ENCODE measurements around the gene LHX5. TPM values are rescaled to one million over a fixed set of nuclear protein-coding genes. Genes with fewer than 3 reads are reported as not detected.

LHX5 gene
- polyA plus RNA-seq, 1 donor, result not detected

DNA sequence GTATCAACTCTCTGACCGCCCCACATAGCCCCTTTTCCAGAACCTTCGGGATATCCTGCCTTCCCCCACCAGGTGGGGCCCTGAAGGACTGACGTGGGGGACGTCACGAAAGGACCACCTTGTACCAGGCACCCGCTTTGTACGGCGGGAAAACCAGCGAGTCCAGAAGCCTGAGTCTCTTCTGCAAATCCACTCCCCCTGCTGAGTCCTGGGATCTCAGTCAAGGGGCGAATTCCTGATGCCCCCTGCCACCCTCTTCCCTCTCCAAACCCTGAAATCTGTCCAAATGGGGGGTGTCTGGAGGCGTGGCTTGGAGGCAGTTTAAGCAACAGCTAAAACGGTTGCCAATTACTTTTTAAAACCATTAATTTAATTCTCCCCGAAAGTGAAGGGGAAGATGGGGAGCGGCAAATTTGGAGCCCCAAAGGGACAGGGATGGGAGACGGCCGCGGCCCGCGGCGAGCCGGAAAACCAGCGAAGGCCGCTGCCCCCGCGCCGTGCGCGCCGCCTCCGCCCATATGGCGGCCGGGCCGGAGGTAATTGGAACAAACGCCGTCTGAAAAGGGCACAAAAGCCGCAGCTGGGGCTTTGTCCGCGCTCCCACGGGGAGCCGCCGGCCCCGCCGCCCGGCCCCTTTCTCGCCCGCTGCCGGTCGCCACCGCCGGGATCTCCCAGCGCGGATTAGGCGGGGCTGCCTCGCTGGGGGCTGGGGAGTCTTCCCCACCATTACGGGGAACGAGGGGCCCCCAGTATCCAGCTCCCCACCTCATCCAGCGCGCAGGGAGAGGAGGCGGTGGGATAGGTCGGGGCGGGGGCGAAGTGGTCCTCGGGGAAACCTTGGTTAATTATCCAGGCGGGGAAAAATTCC is 6.6 kb downstream of the LHX5 start:
- no peak for DNase-seq

DNA sequence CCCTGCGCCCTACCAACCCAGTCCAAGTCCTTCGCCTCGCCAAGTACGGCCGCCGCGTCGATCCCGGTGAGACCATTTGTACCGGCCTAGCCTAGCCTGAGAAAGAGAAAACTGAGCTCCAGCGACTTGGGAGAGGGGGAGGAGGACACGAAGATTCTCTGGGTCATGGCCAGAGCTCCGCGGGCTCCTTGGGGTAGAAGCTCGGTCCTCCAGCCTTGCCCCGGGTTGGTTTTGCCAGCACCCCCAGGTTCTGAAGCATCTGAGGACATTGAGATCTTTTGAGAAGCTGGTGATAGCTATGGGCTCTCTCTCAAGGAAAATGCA is 7.3 kb downstream of the LHX5 start:
- DNase-seq, result no peak

DNA sequence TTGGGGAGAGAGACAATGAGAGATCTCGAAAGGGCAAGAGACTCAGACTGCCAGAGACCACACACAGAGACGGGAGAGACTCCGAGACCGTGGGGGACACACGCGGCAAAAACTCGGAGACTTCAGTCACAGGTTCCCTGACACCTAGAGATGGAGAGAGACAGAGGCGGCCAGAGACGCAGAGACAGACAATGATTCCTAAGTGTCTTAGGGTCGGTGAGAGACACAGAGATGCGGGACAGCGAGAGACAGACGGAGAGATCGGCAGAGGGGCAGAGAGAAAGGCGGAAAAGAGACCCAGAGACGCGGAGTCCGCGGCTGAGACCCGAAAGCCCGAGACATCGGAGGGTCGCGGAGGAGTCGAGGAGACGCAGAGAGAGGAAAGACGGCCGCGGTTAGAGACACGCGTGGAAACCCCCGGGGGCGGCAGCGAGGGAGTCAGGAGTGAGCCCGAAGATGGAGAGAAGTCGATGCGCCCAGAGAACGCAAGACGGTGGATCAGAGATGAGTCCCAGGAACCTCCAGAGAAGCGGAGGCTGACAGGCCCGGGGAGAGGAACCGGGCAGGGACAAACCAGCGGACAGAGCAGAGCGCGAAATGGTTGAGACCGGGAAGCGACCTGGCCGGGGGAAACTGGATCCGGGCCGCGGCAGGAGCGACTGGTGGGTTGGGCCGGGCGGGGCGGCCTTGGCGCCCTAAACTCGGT is 7.8 kb downstream of the LHX5 start:
- no peak for DNase-seq

DNA sequence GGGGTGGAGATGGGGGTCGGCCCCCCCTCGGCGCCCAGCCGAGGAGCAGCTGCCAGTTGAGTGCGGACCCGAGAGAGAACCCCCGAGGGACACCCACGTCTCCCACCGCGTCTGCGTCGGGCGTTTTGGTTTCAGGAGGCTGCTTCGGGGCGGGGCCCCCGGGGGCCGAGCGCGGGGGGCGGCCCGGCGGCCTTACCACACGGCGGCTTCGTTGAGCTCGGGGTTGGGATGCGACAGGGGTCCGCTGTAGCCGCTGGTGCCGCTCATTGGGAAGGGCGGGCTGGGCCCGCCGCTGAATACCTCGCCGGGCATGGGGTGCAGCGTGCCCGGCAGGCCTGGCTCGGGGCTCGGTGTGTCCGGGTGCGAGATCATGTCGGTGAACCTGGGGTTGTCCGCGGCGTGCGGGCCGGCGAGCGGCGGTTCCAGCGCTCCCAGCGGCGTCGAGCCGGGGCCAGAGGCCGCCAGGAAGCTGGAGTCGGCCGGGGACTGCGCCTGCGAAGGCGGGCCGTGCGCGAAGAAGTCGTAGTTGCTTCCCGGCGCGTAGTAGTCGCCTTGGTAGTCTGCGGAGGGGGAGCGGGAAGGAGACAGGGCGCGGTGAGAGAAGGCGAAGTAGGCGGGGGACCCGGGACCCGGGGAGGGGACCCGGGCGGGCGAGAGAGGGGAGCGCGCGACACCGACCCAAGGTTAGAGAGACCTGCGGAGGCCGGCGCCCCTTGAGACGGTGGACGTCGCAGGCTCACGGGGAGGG is 8.5 kb downstream of the LHX5 start:
- no peak for DNase-seq

DNA sequence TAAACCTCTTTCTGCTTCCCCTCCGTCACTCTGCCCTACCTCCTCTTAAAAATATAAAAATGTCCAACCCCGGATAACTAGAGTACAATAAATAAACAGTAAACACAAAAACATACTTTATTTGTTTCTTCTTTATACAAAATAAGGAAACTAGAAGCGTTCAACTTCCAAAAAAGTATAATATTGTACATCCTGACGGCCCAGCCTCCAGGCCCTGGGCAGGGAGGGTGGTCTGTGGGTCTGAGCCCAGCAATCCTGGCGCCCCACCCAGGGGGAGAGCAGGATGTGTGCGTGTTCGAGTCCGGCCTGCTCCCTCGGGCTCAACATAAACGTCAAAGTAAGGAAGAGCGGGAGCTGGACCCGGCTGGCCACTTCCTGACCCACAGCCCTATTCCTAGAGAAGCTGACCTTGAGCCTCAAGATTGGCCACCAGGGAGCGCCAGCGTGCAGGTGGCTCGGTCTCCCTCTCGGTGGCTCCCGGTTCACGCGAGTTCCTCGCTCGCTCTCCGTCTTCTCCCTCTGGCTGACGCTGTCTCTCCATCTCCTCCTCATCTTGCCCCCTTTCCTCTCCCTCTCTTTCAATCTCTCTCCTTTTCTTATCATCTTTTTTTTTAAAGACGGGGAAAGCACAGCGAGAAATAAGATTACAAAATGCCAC is 9.4 kb downstream of the LHX5 start:
- DNase-seq, result peak; percentile 81

DNA sequence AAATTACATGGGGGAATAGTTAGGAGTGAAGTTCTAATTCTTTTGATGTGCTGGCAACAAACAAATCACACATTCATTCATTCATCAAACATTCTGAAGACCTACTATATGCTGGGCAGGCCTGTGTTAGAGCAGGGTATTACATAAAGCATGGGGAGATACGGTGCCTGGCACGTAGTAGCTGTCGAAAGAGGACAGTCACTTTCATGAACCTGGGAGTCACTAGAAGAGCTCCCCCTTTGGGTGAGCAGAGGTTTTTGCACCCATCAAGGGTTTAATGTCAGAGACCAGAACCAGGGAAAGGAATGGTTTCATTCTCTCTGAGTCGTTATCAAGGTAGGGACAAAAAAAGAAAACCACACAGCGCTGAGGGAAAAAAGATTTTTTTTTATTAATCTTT is 10.0 kb downstream of the LHX5 start:
- DNase-seq, result no peak

DNA sequence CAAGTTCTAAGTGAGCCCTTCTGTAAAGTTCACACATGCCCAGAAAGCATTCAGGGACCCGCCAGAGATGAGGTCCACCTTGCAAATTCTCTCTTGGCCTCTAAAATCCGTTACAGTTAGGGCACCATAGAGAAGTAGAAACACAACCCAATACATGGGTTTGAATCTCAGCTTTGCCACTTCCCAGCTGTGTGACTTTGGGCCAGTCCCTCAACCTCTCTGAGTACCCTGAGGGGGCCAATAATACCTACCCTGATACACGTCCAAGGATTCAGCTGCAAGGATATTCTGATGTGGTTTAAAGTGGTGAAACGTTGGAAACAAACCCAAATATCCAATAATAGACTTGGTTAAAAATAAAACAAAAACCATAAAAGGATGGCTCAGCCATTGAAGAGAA is 11.7 kb downstream of the LHX5 start:
- DNase-seq, result no peak

DNA sequence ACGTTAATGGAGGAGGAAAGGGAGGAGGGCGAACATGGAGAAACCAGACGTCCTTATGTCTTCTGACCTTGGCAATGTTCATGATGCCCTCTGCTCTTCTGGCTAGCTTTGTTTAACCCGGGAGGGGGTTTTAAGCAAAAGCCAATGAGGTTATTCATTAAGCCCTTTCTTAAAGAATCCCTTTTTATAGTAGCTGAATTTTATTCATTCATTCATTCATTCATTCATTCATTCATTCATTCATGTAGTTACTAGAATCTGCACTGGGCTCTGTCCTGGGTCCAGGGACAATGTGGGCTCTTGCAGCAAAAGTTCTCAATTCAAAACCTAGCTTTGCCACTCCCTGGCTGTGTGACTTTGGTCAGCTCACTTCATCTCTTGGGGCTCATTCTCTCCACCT is 14.0 kb downstream of the LHX5 start:
- no peak for DNase-seq

DNA sequence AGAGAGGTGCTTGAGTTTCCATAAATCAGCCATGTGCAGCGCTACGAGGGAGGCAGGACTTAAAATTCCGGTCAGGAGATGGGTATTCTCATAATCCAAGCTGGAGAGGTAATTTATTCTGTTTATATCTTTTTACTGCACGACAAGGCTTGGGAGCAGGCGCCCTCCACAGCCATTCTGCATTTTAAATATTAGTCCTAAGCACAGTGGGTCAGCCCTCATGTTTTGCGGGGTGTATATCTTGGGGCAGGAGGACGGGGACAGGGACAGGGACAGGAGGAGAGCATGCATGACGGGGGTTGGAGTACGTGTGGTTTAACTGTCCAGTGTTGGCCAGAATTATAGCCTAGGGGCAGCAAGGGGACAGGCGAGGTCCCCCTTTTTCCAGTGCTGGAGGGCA is 14.5 kb downstream of the LHX5 start:
- no peak for DNase-seq

DNA sequence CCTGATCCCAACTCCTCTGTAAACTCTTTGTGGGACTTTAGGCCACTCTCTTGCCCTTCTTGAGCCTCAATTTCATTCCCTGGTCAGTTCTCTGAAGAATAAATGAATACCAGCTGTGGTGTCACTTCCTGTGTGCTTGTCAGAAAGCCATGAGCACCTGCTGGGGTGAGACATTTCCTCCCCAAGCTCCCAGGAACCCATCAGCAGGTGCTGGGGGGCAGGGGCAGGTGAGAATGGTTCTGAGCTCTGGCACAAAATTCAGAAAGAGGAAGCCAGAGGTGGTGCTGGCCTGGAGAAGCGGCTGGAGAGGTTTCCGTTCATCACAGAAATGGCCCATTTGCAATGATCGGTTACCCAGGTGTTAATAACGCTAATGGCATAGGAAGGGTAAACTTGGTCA is 14.9 kb downstream of the LHX5 start:
- DNase-seq, result no peak

DNA sequence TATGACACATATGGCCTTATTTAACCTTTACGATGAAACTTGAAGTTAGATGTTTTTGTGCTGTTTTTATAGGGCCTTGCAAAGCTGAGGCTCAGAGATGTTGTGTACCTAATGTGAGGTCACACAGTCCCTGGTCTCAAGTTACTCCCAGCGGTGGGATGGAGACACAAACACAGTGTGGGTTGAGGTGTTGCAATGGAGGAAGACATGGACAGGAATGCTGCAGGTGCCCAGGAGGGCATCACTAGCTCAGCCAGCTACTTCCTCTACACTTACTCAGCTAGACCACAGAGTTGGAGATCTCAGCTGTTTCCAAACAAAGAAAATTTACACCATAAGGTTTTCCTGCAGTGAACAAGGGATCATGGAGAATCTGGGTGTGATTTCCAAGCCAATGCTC is 15.5 kb downstream of the LHX5 start:
- DNase-seq, result no peak

DNA sequence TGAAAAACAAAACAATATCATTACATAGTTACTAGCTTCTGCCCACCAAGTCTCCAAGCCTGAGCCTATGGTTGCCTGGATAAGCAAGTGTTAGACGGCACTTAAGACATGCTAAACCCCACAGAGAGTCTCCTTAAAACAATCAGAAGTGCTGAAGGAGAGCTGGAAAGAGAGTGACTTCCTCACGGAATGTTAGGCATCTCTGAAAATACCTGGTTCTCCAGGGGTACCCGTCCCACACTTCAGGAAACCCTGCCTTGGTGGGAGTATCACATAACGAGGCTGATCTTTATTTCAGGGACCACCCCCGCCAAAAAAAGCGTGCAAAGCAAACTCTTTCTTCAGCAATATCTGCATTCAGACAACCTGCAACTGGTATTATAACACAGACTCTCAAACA is 18.3 kb downstream of the LHX5 start:
- no peak for DNase-seq

DNA sequence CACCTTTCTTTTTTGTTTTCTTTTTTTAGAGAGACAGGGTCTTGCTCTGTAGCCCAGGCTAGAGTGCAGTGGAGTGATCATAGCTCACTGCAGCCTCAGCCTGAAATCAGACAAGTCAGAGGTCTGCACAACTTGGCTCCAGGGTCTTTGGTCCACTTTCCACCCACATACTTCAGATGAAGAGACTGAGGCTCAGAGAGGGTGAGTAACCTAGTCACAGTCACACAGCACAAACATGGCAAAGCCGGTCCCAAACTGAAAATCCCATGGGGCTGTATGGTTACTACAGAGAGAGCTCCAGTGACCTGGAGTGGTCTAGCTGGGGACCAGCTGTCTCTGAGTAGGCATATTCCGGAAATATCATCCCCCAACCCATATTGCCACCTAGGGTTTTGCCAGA is 19.2 kb downstream of the LHX5 start:
- DNase-seq, result no peak

DNA sequence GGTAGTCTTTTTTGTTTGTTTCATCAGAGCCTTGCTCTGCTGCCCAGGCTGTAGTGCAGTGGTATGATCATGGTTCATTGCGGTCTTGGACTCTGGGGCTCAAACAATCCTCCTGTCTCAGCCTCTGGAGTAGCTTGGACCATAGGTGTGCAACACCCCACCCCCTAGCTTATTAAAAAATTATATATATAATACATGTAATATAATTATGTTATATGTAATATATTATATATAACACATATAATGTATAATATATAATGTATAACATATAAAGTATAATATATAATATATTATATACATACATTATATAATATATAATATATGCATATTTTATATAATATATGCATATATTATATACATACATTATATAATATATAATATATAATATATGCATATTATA is 21.8 kb downstream of the LHX5 start:
- no peak for DNase-seq

DNA sequence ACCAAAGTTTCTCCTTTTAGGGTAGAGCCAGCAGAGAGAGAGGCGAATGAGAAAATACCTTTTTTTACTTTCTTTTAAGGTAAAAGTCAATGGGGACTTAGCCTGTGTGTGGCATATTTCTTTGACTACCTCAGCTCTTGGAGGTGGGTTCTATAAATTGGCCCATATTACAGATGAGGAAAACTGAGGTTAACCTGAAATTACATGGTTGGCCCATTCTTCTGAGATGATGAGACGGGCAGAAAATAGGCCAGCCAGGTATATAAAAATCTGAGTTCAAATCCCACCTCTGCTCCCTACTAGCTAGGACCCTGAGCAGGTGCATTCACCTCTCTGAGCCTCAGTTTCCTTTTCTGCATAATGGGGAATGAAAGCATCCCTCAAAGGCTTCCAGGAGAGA is 22.4 kb downstream of the LHX5 start:
- DNase-seq, result no peak

DNA sequence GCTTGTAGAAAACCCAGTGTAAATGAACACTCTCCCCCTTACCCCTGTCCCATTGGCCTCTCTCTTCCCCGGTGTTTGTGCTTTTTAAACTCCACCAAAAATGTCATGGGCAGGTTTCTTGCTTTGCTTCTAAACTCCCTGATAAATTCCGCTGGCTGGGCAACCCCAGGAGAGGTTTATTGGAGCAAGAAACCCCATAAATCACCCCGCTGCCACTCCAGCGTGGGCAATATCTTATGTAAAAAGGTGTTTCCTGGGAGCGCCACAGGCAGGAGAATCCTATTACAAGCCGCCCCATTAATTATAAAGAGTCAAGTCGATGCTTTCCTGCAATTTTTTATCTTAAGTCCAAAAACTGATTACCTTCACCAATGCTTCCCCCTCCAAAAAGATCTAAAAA is 22.8 kb downstream of the LHX5 start:
- DNase-seq, result peak; percentile 56

DNA sequence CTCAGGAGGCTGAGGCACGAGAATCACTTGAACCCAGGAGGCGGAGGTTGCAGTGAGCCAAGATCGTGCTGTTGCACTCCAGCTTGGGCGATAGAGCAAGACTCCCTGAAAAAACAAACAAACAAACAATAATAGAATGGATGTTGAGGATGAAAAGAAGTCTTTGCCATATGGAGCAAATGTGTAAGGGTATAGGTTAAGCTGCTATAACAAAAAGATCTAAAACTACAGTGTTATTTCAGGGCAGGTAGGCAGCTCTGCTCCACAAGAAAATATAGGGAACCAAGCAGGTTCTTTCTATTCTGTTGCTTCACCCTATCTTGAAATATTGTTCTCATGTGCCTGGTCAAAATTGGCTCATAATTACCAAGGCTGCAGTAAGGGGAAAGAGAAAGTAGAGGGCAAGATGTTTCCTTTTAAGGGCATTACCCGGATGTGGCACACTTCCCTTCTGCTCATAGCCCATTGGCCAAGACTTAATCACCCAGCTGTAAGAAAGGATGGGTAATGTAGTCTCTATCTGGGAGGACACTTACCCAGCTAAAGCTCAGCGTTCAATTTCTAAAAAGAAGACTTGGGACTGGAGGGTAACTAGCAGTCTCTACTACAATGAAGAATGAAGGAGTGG is 26.0 kb downstream of the LHX5 start:
- no peak for DNase-seq

DNA sequence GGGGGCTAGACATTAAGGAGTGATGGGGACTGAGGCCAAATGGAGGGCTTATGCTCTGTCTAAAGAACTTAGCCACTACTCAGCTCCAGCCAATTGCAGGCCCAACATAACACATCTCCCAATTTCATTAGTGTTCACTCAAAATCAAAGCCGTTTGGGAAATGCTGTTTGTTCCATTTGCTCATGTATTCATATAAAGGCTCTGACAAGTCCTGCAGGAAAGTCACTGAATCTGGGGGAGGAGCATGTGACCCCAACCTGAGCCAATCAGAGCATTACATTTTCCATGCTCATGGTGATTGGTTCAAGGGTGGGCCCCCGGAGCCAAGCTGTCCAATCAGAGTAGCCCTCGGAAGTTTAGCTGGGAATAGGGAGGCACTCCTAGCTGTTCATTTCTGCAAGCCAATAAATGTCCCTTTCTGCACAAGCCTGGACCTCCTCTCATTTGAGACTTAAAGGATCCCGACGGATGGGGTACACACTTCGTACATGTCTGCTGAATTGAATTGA is 28.6 kb downstream of the LHX5 start:
- DNase-seq, result no peak

DNA sequence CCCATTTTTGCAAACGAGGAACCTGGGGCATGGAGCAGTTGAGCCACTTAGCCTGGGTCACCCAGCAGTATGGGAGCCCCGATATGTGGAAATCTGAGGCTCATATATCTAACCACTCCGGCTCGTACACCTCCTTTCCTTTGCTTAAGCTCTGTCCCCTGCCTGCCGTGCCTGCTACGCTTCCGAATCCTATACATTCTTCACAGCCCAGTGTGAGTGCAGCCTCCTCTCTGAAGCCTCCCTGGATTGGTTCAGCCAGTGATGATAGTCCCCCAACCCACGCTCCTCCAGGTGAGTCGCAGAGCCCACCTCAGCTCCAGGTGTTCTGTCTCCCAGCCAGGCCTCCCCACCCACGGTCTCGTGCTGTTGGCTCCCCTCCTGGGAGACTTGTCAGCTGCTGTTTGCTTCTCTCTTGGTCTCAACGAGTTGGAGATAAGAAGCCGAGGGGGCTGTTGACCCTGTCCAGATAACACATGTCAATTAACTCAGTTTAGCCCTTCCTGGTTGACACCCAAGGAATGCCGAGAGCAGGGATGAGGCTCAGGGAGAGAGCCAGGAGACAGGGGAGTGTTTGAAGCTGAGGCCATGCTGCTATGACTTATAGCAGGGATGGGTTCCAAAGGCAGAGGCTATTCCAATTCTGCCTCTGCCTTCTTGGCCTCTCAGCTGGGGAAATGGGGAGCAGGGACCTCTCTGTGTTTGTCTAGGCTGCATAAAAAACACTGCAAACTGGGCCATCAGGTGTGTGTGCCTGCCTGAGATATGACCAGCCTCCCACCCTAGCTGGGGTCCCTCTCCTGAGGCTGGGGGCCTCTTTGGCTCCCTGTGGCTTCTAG is 30.5 kb downstream of the LHX5 start:
- no peak for DNase-seq

DNA sequence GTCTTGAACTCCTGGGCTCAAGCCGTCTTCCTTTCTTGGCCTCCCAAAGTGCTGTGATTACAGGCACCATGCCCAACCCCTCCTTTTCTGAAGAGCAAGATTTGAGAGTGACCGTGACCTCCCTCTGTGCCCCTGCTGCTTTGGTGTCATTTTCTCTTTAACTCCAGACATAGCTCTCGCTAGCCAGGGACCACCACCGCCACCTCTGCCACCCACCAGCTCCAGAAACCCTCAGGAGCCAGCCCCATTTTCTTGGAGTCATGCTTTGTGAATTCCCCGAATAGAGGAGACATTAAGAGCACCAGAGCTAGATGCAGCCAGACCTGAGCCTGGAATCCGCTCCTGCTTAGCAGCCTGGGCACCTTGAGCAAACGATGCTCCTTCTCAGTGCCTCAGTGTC is 31.3 kb downstream of the LHX5 start:
- no peak for DNase-seq

DNA sequence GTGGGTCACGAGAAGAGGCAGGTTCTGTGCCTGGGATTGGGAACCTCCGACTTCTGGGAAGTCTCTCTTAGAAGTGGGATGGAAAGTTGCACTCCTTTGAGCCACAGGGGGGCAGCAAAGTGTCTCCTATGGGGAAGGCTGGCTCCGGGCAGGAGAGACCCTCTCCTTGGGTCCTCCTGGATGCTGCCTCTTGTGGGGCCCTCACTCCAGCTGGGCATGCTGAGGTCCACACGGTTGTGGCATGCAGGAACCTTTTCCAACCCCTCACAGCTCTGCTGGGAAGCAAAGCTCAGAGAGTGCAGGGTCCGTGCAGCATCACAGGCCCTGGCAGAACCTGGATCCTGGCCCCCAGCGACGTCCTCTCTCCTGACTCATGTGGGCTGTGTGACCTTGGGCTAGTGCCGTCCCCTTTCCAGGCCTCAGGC is 32.1 kb downstream of the LHX5 start:
- peak; percentile 59 for DNase-seq

All from left kidney (tissue), 2 donors.